Ishikawa (cell line): ENCODE measurements around the gene OR51B6.

ENCODE experiments used
- YY1 ChIP-seq: IDR thresholded peaks from 2 replicates; pipeline ENCODE4 v1.6.1; 2012; ENCODE audit warnings: low read depth
- TF ChIP-seq, protein P1 (sequence below): IDR thresholded peaks from 2 replicates; pipeline ENCODE4 v1.6.1; 2012

DNA sequence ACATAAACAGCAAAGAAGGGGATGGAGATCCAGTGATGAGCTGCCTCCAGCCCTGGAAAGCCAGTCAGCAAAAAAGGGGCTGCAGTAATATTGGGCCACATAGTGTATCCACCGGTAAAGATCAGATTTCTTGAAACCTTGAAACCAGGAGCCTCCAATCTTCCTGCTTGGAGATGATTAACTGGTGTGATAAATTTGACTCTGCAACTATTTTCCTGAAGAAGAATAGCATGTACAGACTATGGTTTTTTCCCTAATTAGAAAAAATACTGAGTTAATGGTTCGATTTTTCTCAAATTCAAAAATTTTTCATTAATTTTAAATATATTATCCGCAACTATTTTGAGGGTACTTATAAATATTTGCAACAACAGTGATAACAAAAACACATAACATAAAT, 27.1 kb upstream of the OR51B6 start, which contains the start of gene OR51B2:
- TF ChIP-seq, protein P1, sequence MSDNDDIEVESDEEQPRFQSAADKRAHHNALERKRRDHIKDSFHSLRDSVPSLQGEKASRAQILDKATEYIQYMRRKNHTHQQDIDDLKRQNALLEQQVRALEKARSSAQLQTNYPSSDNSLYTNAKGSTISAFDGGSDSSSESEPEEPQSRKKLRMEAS: no peak
- no peak for TF ChIP-seq YY1
